CD14-positive monocyte (primary cell): Measurements from ENCODE around the gene CCDC40. TPM values are rescaled to one million over a fixed set of nuclear protein-coding genes. Genes with fewer than 3 reads are reported as not detected.

ENCODE experiments used
- DNase-seq, 3 donors: peaks; one replicate each; pipeline ENCODE4 v3.0.0-alpha.2; 2011 to 2022
- H2AFZ ChIP-seq: 2 replicates; pipeline ENCODE4 v1.6.0; 2012; ENCODE audit warnings: mild to moderate bottlenecking, low read depth, low read length, inconsistent platforms; ENCODE audit not compliant: insufficient read depth, poor library complexity, severe bottlenecking
- H3K27ac ChIP-seq, 2 donors: 1 replicate in 1 of 2; 2 replicates in 1 of 2; pipeline ENCODE4 v1.5.1; 2012 to 2013; ENCODE audit warnings: low read length in 2 of 2, control low read depth in 1 of 2, inconsistent platforms in 1 of 2, low read depth in 1 of 2, mild to moderate bottlenecking in 1 of 2
- H3K27me3 ChIP-seq, 2 donors: one replicate each; pipeline versions ENCODE4 v1.6.0 to v1.6.1; 2011 to 2013; ENCODE audit warnings: low read length in 2 of 2; ENCODE audit not compliant: control insufficient read depth in 2 of 2, insufficient read depth in 2 of 2
- H3K36me3 ChIP-seq, 2 donors: replicated peaks in 1 of 2; 1 replicate in 1 of 2; 2 replicates in 1 of 2; pipeline versions ENCODE4 v1.5.1 to v1.6.1; 2012 to 2013; ENCODE audit warnings: low read length in 2 of 2, control low read depth in 1 of 2, inconsistent platforms in 1 of 2, mild to moderate bottlenecking in 1 of 2; ENCODE audit not compliant: insufficient read depth in 2 of 2, control insufficient read depth in 1 of 2
- H3K4me1 ChIP-seq, 2 donors: 1 replicate in 1 of 2; 2 replicates in 1 of 2; pipeline versions ENCODE4 v1.5.1 to v1.6.1; 2012 to 2013; ENCODE audit warnings: low read length in 2 of 2, control low read depth in 1 of 2, inconsistent platforms in 1 of 2, mild to moderate bottlenecking in 1 of 2, moderate library complexity in 1 of 2; ENCODE audit not compliant: insufficient read depth in 2 of 2, control insufficient read depth in 1 of 2
- H3K4me2 ChIP-seq: replicated peaks from 2 replicates; pipeline ENCODE3; 2012; ENCODE audit warnings: low read length, moderate library complexity, mild to moderate bottlenecking; ENCODE audit not compliant: poor library complexity, severe bottlenecking; ENCODE audit errors: extremely low read depth
- H3K4me3 ChIP-seq, 3 experiments: fragments of 200-600 bp in 1 of 3; sonication (generic) in 1 of 3; replicated peaks in 1 of 3; 1 replicate in 2 of 3; 2 replicates in 1 of 3; pipeline ENCODE4 v1.5.1; 2011 to 2013; ENCODE audit warnings: low read length in 3 of 3, mild to moderate bottlenecking in 3 of 3, control low read depth in 2 of 3, low read depth in 2 of 3, inconsistent platforms in 1 of 3, moderate library complexity in 1 of 3
- H3K79me2 ChIP-seq: 2 replicates; pipeline ENCODE4 v1.6.0; 2012; ENCODE audit warnings: mild to moderate bottlenecking, control low read depth, inconsistent platforms, low read length, moderate library complexity; ENCODE audit not compliant: insufficient read depth
- H3K9ac ChIP-seq: 2 replicates; pipeline ENCODE4 v1.6.0; 2017; ENCODE audit warnings: low read length, mild to moderate bottlenecking; ENCODE audit not compliant: insufficient read depth, poor library complexity, severe bottlenecking
- H3K9me3 ChIP-seq, 2 donors: replicated peaks in 1 of 2; 1 replicate in 1 of 2; 2 replicates in 1 of 2; pipeline versions ENCODE4 v1.5.1 to v1.6.1; 2012 to 2013; ENCODE audit warnings: low read length in 2 of 2, control low read depth in 1 of 2; ENCODE audit not compliant: control insufficient read depth in 1 of 2, insufficient read depth in 1 of 2
- H4K20me1 ChIP-seq: 2 replicates; pipeline ENCODE4 v1.6.0; 2012; ENCODE audit warnings: mild to moderate bottlenecking, low read length, control low read depth, moderate library complexity; ENCODE audit not compliant: insufficient read depth
- H3K27ac Mint-ChIP-seq, 7 donors: one replicate each; pipeline ENCODE4 v1.8.0; 2020; ENCODE audit warnings: mild to moderate bottlenecking in 7 of 7, mixed read lengths in 7 of 7, moderate library complexity in 6 of 7, inconsistent platforms in 2 of 7
- H3K27me3 Mint-ChIP-seq, 3 donors: one replicate each; pipeline ENCODE4 v1.8.0; 2021 to 2022; ENCODE audit warnings: low read depth in 3 of 3, mild to moderate bottlenecking in 3 of 3, mixed read lengths in 3 of 3, moderate library complexity in 3 of 3, inconsistent platforms in 1 of 3
- H3K36me3 Mint-ChIP-seq, 2 donors: one replicate each; pipeline ENCODE4 v1.8.0; 2020; ENCODE audit warnings: mixed read lengths in 2 of 2, inconsistent platforms in 1 of 2, mild to moderate bottlenecking in 1 of 2
- H3K4me1 Mint-ChIP-seq: one replicate; pipeline ENCODE4 v1.8.0; 2020; ENCODE audit warnings: mild to moderate bottlenecking, mixed read lengths
- H3K4me3 Mint-ChIP-seq, 2 donors: one replicate each; pipeline ENCODE4 v1.8.0; 2020; ENCODE audit warnings: mild to moderate bottlenecking in 2 of 2, mixed read lengths in 2 of 2, moderate library complexity in 1 of 2
- H3K9me3 Mint-ChIP-seq, 7 donors: one replicate each; pipeline ENCODE4 v1.8.0; 2020 to 2022; ENCODE audit warnings: mixed read lengths in 7 of 7, mild to moderate bottlenecking in 6 of 7, moderate library complexity in 6 of 7, inconsistent platforms in 2 of 7
- CTCF ChIP-seq: fragments of 200-600 bp; IDR thresholded peaks from one replicate; pipeline ENCODE4 v1.8.0; 2022; ENCODE audit warnings: antibody characterized with exemption, mild to moderate bottlenecking
- WGBS: methylation state at CpG from one replicate; pipeline ENCODE4 v1.1.5; 2013; ENCODE audit warnings: missing lambda C conversion rate; ENCODE audit not compliant: insufficient coverage; 5-methylcytosine and 5-hydroxymethylcytosine counted together
- intact Hi-C, 2 donors: fragments of 100-400 bp; cut with micrococcal nuclease; formaldehyde crosslinking; loops; one replicate each; pipeline versions ENCODE4 v1.15.0 to v1.15.1; 2023
- polyA plus RNA-seq, 3 donors: library from polyadenylated mRNA; depleted of rRNA in 1 of 3; unstranded in 2 of 3; stranded (reverse) in 1 of 3; fragments of 300-500 nt in 2 of 3; fragments of >200 nt in 1 of 3; fragmentation: Illumina TruSeq in 2 of 3; gene quantifications; 1 replicate in 2 of 3; 2 replicates in 1 of 3; pipeline ENCODE4 v1.2.3, GENCODE V29; 2012 to 2021

Gene CCDC40
- polyA plus RNA-seq, 3 donors = 0.21 to 0.27 TPM; not detected in 1

DNA sequence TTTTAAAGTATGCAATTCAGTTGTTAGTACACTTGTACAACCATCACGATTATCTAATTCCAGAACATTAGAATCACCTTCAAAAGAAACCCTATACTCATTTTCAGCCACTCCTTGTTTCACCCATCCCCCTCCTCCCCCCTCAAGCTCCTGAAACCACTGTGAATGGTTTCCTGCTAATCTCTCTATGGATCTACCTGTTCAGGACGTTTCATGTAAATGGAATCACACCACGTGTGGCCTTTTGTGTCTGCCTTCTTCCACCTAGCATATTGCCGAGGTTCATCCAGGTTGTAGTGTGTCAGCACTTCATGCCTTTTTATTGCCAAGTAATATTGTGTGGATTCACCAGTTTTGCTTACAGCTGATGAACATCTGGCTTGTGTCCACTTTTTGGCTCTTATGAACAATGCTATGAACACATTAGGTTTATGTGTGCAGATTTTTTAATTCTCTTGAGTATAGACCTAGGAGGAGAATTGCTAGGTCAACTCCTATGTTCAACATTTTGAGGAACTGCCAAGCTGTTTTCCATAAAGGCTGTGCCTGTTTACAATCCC is 92.6 kb downstream of the CCDC40 start:
- Histone ChIP-seq H3K4me1 (no peaks in the 10 kb centered on the region), H2AFZ (no peak overlapping the region), H3K9ac (no peak overlapping the region), H3K27me3 (peaks cover 0 to 5% of the 10 kb centered on the region in 2 donors), H3K27ac (no peak overlapping the region), H3K79me2 (no peaks in the 10 kb centered on the region), H3K4me3 (no peak overlapping the region), H4K20me1 (no peaks in the 10 kb centered on the region), H3K9me3 (no peaks in the 10 kb centered on the region), H3K4me2 (no peak overlapping the region), H3K36me3 (peaks cover 11 to 15% of the 10 kb centered on the region in 2 donors)
- peaks cover 15 to 20% of the 10 kb centered on the region in 2 donors for H3K36me3 Mint-ChIP-seq
- no peak overlapping the region for H3K4me3 Mint-ChIP-seq
- TF ChIP-seq CTCF = no peak
- DNase-seq = no peak
- H3K9me3 Mint-ChIP-seq = no peaks in the 10 kb centered on the region
- H3K4me1 Mint-ChIP-seq = no peaks in the 10 kb centered on the region
- intact Hi-C loops = no loop called here
- 48% methylated on average over 2 of the region's 4 CpGs for WGBS
- no peak overlapping the region for H3K27ac Mint-ChIP-seq
- H3K27me3 Mint-ChIP-seq = peaks cover 8 to 20% (median 8%) of the 10 kb centered on the region in 3 donors

DNA sequence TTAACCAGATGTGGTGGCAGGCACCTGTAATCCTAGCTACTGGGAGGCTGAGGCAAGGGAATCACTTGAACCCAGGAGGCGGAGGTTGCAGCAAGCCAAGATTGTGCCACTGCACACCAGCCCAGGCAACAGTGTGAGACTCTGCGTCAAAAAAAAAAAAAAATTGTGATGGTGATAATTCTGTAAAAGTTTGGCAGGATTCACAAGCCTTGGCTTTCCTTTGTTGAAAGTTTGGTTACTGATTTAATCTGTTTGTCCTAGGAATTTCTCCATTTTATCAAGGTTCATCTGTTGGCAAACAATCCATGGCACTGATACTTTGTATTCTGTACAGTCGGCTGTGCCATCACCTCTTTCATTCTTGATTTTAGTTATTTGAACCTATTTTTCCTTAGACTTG is 94.5 kb downstream of the CCDC40 start:
- Mint-ChIP-seq H3K27me3 (peaks cover 6 to 19% (median 8%) of the 10 kb centered on the region in 3 donors), H3K27ac (no peak overlapping the region)

More for the DNA sequence above, 94.5 kb downstream of the CCDC40 start:
- no peak overlapping the region for H3K4me2 ChIP-seq
- no peaks in the 10 kb centered on the region for H3K4me1 ChIP-seq
- no peak overlapping the region for H2AFZ ChIP-seq
- TF ChIP-seq CTCF = no peak
- H3K4me3 ChIP-seq = no peak overlapping the region
- no peak for DNase-seq
- H3K79me2 ChIP-seq = no peaks in the 10 kb centered on the region
- no peaks in the 10 kb centered on the region for H4K20me1 ChIP-seq
- H3K36me3 ChIP-seq = peaks cover 30 to 34% of the 10 kb centered on the region in 2 donors
- intact Hi-C loops = no loop called here
- H3K9me3 Mint-ChIP-seq = no peaks in the 10 kb centered on the region
- no peak overlapping the region for H3K4me3 Mint-ChIP-seq
- whole genome bisulfite sequencing = 92% methylated on average over 2 of the region's 3 CpGs
- H3K36me3 Mint-ChIP-seq = peaks cover 33 to 39% of the 10 kb centered on the region in 2 donors
- H3K27ac ChIP-seq = no peak overlapping the region
- H3K9me3 ChIP-seq = no peaks in the 10 kb centered on the region
- no peak overlapping the region for H3K9ac ChIP-seq
- peaks cover 0 to 5% of the 10 kb centered on the region in 2 donors for H3K27me3 ChIP-seq
- no peaks in the 10 kb centered on the region for H3K4me1 Mint-ChIP-seq
